H1 (cell line): ENCODE data around the gene LEUTX. TPM values are rescaled to one million over a fixed set of nuclear protein-coding genes. Genes with fewer than 3 reads are reported as not detected.

ENCODE experiments used
- BRCA1 ChIP-seq: IDR thresholded peaks from 2 replicates; pipeline ENCODE4 v1.6.1; 2012; ENCODE audit warnings: low read depth, low read length, improper control_type of control experiment
- CEBPB ChIP-seq: IDR thresholded peaks from 2 replicates; pipeline ENCODE4 v1.6.1; 2012; ENCODE audit warnings: low read depth, low read length
- CHD7 ChIP-seq: fragments of 300-600 bp; sonication (generic); IDR thresholded peaks from 2 replicates; pipeline ENCODE4 v1.7.1; 2012; ENCODE audit warnings: low read length, moderate library complexity, mild to moderate bottlenecking, inconsistent platforms; ENCODE audit not compliant: insufficient replicate concordance
- POLR2AphosphoS5 ChIP-seq: IDR thresholded peaks from 2 replicates; pipeline ENCODE4 v1.6.1; 2011; ENCODE audit warnings: low read depth, low read length
- TAF1 ChIP-seq: IDR thresholded peaks from 2 replicates; pipeline ENCODE4 v1.6.1; 2011; ENCODE audit warnings: mild to moderate bottlenecking, low read depth, low read length
- polyA plus RNA-seq, 7 experiments: library from polyadenylated mRNA; depleted of rRNA in 3 of 7; stranded (reverse) in 5 of 7; unstranded in 2 of 7; fragments of >200 nt in 5 of 7; fragments of 200-250 nt in 2 of 7; gene quantifications; 1 replicate in 5 of 7; 2 replicates in 1 of 7; 4 replicates in 1 of 7; pipeline versions ENCODE4 v1.2.1 to v1.2.3, GENCODE V29; 2011 to 2013; ENCODE audit warnings: missing spikeins in 2 of 7, mixed read lengths in 2 of 7
- total RNA-seq: library from RNA; stranded (reverse); fragmentation: NEBNext Ultra II Directional; extraction: Animal tissue kit (Norgen Biotek cat#: 25700); gene quantifications from 2 replicates; pipeline ENCODE4 v1.2.1, GENCODE V29; 2021

The LEUTX gene
- total and polyA plus RNA-seq, 2 of the 8 experiments (the other 6 are each of a cell fraction or from before 2014, with no cell fraction given), result not detected

DNA sequence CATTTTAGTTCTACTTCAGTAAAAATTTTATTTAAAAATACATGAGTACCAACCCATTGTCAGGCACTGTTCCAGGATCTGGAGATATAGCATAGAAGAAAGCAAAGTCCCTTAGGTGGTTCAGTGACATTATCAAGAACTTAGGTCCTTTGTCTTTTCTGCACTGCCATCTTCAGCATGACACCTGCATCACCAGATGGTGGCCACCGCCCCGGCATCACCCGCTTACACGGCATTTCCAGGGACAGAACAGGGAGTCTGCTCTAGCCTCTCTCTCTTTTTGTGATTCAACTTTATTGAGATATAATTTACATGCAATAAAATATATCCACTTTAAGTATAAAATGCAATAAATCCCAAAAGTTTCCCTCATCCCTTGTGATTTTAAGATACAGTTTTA is 31.8 kb downstream of the LEUTX start (continued):
- TF ChIP-seq CHD7, result no peak
- no peak for TF ChIP-seq POLR2AphosphoS5
- no peak for TF ChIP-seq TAF1
- TF ChIP-seq CEBPB, result no peak
- no peak for TF ChIP-seq BRCA1
